Cardiac fibroblast (primary cell): Measurements from ENCODE around the gene RPL12.

Experiments
- DNase-seq, 2 donors: peaks; one replicate each; pipeline versions ENCODE4 v3.0.0 to v3.0.0-alpha.2; 2010; ENCODE audit warnings: low read depth in 2 of 2
- H3K4me3 ChIP-seq, 2 donors: replicated peaks in 1 of 2; 1 replicate in 1 of 2; 2 replicates in 1 of 2; pipeline ENCODE4 v1.5.1; 2011; ENCODE audit warnings: low read depth in 2 of 2, low read length in 2 of 2, mild to moderate bottlenecking in 2 of 2, moderate library complexity in 1 of 2
- CTCF ChIP-seq: IDR thresholded peaks from one replicate; pipeline ENCODE4 v1.5.1; 2011; ENCODE audit warnings: low read depth, mild to moderate bottlenecking, low read length, inconsistent platforms

RPL12 gene

DNA sequence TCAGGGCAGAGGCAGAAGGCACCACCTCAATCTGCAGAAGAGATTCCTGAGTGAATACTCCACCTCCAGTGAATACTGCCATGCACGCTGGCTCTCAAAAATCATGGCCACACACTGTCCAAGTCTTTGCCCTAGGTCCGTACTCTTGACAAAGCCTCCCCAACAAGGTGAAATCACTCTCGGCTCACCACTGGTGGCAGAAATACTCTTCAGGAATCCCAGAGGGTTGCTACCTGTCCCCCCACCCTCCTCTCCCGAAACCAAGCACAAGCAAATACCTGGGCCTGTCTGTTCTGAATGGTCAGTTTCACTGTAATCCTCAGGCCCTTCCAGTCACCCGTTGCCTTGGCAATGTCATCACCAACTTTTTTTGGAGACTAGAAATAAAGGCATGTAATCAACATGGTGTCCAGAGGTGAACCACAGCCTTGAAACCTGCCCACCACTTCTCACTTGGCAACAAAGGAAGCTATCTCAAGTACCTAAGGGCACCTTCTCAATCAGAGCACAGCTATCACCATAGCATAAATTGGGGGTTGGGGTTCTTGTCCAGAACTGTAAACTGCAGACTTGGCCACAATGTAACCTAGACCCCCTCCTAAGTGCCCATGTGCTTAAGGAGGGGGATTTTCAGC, 1.8 kb downstream of the RPL12 start:
- H3K4me3 ChIP-seq: peak overlapping the region; percentile 74 to 85
- DNase-seq: peak in 1 of 2 donors; percentile 13
- TF ChIP-seq CTCF: no peak

DNA sequence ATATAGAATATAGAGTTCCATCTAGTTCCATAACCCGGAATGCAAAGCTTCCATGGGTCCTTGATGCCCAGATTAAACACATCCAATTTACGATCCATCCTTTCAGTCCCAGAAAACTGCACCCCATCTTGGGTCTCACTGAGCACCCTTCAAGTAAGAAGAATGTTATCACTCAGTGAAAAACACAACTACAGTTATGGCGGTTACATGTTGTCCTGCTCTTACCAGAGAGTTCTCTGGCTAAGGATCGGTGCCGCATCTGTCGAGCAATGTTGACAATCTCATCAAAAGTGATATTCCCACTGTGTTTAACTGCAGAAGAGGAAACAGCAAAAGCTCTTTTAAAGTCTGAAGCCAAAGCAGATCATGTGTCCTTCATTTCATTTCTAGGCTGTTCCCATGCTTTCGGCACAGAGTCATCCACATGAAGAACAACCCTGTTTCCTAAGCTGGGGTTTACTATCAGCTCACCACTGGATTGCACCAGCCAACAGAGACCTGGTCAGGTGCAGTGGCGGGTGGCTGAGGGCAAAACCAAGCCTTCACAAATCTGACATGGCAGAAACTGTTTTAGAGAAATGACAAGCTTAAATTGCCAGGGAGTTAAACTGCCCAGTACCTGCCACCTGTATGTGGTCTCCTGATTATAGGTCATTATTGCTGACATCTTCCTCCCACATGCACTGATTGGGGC, 2.9 kb downstream of the RPL12 start:
- no peak for TF ChIP-seq CTCF
- H3K4me3 ChIP-seq: peak overlapping the region in 1 of 2 donors; percentile 74
- DNase-seq: no peak

DNA sequence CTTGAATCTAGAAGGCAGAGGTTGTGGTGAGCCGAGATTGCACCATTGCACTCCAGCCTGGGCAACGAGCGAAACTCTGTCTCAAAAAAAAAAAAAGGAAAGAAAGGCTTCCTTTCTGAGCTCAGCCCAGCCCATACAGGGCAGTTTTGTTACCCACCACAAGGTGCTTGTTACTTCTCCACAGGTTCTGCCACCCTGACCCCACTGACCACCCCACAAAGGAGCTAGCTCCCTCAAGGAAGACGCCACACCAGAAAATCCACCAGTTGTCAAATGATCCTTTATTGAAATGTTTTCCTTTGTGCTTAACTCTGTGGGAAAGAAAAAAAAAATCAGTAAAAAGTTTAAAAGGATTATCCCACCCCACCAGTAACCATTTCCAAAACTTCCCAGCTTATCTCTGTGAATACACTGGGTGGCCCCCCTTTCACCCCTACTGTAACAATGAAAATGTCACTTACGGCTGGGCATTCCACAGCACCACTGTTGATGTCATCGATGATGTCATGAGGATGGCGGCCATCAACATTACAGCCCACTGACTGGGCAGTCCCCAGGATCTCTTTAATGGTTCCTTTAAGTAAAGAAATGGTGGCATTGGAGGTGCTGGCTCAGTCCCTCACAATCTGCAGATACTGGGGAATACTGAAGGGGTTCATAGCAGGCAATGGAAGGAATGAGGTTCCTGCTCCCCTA, 3.6 kb downstream of the RPL12 start:
- TF ChIP-seq CTCF: no peak
- peak in 1 of 2 donors; percentile 42 for DNase-seq
- no peak overlapping the region for H3K4me3 ChIP-seq

DNA sequence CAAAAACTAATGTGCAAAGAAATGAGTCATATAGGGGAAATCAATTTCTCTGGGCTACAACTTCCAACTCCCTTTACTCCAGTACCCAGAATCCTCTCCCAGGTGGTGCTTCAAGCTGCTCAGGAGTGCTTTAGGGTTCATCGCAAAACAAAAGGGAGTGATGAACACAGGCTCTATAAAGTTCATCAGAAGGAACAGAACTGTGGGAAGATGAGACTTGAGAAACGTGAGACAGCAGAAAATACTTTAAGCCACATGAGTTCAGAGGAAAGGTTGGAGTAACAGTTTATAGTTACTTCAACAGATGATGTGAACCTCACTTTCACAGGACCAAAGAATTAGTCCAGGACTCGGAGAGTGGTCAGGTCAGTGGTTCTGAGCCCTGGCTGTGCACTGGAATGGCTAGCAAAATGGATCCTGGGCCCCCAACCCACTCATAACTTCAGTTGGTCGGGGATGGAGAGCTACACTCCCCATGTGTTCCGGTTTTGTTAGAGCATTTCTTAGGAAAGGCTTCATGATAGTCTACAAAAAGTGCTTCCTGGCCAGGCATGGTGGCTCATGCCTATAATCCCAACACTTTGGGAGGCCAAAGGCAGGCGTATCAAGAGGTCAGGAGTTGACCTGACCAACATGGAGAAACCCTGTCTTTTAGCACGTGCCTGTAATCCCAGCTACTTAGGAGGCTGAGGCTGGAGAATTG, 4.3 kb downstream of the RPL12 start:
- TF ChIP-seq CTCF: no peak
- no peak overlapping the region for H3K4me3 ChIP-seq
- no peak for DNase-seq

DNA sequence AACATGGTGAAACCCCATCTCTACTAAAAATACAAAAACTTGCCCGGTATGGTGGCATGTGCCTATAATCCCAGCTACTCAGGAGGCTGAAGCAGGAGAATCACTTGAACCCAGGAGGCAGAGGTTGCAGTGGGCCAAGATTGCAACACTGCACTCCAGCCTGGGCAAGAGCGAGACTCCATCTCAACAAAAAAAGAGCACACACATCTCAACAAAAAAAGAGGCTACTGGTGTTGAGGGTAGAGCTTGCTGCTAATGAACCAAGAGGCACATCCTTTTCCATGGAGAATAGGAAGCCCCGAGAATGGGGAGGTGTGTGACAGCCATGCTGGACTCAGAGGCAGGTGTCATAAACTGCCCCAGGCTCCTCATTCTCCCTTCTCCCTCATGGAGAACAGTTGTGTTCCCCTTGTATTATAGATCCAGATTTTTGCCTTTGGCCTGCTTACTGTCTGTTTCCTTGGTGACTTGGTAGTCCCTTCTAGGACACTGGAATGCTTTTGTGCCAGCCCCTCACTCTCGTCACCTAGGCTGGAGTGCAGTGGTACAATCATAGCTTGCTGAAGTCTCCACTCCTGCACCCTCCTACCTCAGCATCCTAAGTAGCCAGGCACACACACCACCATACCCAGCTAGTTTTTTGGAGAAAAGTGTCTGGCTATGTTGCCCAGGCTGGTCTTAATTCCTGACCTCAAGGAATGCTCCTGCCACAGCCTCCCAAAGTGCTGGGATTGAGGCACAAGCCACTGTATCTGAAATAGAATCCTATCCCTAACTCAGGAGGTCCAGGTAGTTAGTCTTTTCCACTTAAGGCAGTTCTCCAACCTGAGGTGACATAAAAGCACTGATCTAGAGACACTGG, 5.1 kb downstream of the RPL12 start:
- H3K4me3 ChIP-seq: no peak overlapping the region
- no peak for TF ChIP-seq CTCF
- DNase-seq: peak in 1 of 2 donors; percentile 9
